Left renal pelvis (tissue), 4 donors: ENCODE results near the gene WDR27. TPM values are rescaled to one million over a fixed set of nuclear protein-coding genes. Genes with fewer than 3 reads are reported as not detected.
A peak's percentile ranks its signal among the peaks of the same experiment; 100 is the strongest.
"Not testable (repeated sequence)": the region's sequence is repeated elsewhere in the genome, so short reads cannot be mapped to it uniquely, and the experiment has no call there.

Source experiments
- DNase-seq, 4 donors: peaks; one replicate each; pipeline ENCODE4 v3.0.0-alpha.2; 2013; ENCODE audit warnings: low read depth in 4 of 4, low spot score in 3 of 4
- polyA plus RNA-seq, 4 donors: library from polyadenylated mRNA; unstranded; fragments of 120-200 nt; gene quantifications; one replicate each; pipeline ENCODE4 v1.2.1, GENCODE V29; 2013; ENCODE audit not compliant: insufficient read length in 4 of 4

WDR27 gene
- polyA plus RNA-seq, 4 donors: 35.9 to 88.8 (median 59.5) TPM

GRCh38 chr6:169452117-169452868, 249.5 kb downstream of the WDR27 start:
- DNase-seq: peak in 3 of 4 donors; percentile 41 to 43 (median 43)

- DNase-seq: no peak
These were observed 250.6 kb downstream of the WDR27 start for GRCh38 chr6:169451065-169451838.

GRCh38 chr6:169450097-169450496, 251.7 kb downstream of the WDR27 start:
- DNase-seq: no peak

GRCh38 chr6:169449221-169449620, 252.6 kb downstream of the WDR27 start:
- DNase-seq: no peak

- DNase-seq: no peak
These were observed 255.9 kb downstream of the WDR27 start for GRCh38 chr6:169445661-169446581.

GRCh38 chr6:169445227-169445626, 256.6 kb downstream of the WDR27 start:
- no peak for DNase-seq

- DNase-seq: no peak
These were observed 260.5 kb downstream of the WDR27 start for GRCh38 chr6:169441292-169441691.

- no peak for DNase-seq
These were observed 262.1 kb downstream of the WDR27 start for GRCh38 chr6:169439710-169440109.

- DNase-seq: not testable (repeated sequence)
These were observed 267.3 kb downstream of the WDR27 start for GRCh38 chr6:169434554-169434953.

GRCh38 chr6:169429001-169429400, 272.8 kb downstream of the WDR27 start:
- DNase-seq: no peak

GRCh38 chr6:169428532-169428931, 273.3 kb downstream of the WDR27 start:
- no peak for DNase-seq

GRCh38 chr6:169427856-169428255, 274.0 kb downstream of the WDR27 start:
- peak in 1 of 4 donors; percentile 45 for DNase-seq

- no peak for DNase-seq
These were observed 275.2 kb downstream of the WDR27 start for GRCh38 chr6:169426611-169427010.

- no peak for DNase-seq
These were observed 276.0 kb downstream of the WDR27 start for GRCh38 chr6:169425628-169426370.

GRCh38 chr6:169424821-169425240, 277.0 kb downstream of the WDR27 start:
- DNase-seq: no peak

GRCh38 chr6:169424149-169424804, 277.6 kb downstream of the WDR27 start:
- DNase-seq: no peak

GRCh38 chr6:169421586-169422264, 280.1 kb downstream of the WDR27 start:
- no peak for DNase-seq

GRCh38 chr6:169420912-169421543, 280.8 kb downstream of the WDR27 start:
- DNase-seq: peak in 1 of 4 donors; percentile 10

- no peak for DNase-seq
These were observed 284.7 kb downstream of the WDR27 start for GRCh38 chr6:169417101-169417500.
